CD4-positive, alpha-beta T cell treated with Interleukin-15 for 4 hours (primary cell): Measurements from ENCODE around the gene NFATC2.

Source experiments
- DNase-seq: peaks from one replicate; pipeline ENCODE4 v3.0.0-alpha.2; 2020; ENCODE audit warnings: low spot score

NFATC2 gene

DNA sequence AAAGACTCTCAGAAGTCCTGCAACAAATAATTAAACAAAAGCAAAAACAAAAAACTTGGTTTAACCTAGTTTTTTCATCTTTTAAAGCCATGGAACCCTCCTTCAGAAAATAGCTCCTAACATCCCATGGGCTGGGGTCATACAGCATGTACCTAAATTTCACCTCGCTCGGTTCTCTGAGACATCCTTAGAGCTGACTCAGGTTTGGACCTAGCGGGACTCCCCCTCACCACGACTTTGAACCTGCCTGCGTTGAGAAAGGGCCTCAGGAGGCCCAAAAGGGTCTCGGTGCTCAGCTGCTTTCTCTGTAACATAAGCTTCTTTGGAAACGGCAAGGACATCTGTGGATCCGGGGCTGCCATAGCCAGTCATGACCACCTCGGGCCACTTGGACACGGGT, 112.8 kb downstream of the NFATC2 start:
- no peak for DNase-seq

- no peak for DNase-seq
Measured at GRCh38 chr20:51429144-51429482, 113.4 kb downstream of the NFATC2 start.

DNA sequence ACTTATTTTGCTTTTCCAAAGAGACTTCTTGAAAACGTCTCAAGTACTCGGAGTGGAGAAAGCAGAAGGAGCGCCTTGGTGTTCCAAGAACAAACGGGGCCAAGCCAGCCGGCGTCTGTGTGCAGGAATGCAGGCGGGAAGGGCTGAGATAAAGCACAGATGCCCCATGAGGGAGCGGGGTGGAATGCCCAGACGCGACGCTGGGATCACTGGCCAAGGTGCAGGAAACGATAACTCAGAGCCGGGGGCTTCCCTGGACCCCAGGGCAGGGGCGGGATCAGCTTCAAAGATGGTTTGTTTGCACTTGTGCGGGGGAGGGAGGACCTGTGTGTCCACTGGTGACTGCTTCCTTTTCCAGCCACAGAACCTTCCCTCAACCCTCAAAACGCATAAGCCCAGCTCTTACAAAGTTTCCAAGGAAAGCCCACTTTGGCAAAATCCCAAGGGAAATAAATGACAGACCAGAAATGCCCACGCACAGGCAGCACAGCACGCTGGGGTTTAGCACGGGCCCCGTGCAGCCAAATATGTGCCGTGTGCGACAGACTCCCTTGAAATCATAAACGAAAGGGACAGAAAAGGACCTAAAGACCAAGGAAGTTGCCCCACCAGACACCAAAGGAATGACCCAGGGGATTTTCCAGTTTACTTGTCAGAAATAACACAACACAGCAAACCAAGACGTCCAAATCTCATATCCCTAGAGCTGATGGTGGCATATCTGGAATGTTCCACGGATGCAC, 113.9 kb downstream of the NFATC2 start:
- no peak for DNase-seq

DNA sequence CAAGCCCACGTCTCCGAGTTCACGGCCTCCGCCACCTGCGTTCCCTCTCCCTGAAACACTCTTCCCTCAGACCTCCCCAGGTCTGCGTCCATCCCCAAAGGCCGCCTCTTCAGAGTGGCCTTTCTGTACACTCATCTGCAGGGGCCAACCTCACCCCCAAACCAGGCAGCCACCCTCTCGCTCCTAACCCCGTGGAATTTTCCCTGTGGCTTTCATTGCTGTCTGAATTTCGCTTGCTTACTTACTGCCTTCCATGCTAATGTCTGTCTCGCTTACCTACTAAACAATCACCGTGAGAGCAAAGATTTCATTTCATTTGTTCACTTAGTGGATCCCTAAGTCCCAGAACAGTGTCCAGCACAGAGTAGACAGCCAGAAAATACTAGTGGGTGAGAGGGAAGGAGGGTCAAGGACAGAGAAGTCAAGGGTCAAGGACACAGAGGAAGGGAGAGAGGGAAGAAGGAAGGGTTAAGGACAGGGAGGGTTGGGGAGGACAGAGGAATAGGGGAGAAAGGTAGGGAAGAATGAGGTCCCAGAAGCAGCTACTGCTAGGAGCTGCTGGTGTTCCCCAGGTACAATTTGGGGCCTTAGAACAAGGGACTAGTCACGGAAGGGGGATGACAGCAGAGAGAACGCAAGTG, 114.7 kb downstream of the NFATC2 start:
- DNase-seq, result no peak

DNA sequence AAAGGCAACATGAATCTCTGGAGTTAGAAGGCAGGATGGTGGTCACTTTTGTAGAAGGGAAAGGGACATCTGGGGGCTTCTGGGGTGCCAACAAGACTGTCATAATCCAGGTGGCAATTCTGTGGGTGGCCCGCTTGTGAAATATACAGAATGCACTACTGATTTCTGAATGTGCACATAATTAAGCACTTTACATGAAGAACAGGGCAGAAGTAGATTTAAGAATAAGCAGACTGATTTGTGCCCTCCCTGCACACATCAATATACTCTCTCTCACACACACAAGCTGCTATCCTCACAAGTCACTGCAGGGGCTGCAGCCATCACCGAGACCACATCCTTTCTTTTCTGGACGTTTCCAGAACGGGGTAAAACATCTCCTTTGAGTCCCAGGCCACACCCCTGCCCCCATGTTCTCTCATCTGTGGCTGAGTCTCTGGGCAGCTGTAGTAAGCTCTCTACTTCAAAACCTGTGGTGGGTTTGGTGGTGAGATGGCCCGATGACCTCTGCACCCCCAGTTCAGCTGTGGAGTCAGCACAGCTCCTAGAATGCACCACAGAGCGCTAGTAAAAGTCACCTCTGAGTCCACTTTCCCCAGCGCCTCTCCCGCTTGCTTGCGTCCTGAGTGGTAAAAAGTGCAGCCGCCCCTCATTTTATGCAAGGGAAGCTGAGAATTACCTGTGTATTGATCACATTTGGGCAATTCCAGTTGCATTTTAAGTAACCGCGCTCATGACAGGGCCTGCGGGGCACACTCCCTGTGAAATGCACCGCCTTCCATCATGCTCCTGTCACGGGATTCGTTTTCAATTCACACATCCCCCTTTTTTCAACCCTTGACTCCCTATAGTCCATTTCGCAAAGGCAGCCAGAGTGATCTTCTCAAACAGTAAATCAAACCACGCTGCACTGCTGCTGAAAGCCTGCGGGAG, 115.5 kb downstream of the NFATC2 start:
- no peak for DNase-seq

GRCh38 chr20:51425347-51426106, 117.0 kb downstream of the NFATC2 start:
- no peak for DNase-seq

- DNase-seq, result no peak
Measured at GRCh38 chr20:51424270-51425117, 118.0 kb downstream of the NFATC2 start.

DNA sequence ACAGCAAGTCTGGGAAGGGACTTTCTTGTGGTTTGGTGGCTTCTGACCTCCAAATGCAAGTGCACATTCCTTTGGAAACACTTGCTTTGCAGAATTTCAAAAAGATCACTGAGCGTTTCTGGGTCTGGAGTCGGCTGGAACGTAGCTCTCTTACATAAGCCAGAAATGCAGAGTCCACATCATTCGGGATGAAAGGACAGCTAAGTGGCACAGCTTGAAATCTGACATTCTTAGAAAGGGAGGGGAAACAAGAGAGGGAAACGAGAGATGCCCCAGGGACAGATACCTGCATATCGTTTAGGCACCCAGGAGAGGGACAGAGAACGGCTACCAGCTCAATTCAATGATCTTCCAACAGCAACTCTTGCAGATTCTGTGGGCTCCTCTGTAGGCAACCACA, 118.7 kb downstream of the NFATC2 start:
- no peak for DNase-seq

DNA sequence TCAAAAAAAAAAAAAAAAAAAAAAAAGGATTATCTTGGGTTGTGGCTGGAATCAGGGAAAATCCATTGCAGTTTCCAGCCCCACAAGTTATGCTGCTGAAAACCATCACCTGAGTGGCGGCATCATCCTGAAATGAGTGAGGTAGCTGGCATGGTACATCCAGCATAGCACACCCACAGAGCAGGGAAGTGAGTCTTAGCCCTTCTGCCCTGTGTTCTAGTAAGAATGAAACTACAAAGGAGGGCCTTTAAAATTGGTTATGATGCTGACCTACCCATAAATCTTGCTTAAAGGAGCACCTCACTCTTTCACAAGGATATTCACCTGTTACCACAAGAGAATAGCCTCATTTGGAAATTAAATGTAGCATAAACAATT, 119.2 kb downstream of the NFATC2 start:
- no peak for DNase-seq

DNA sequence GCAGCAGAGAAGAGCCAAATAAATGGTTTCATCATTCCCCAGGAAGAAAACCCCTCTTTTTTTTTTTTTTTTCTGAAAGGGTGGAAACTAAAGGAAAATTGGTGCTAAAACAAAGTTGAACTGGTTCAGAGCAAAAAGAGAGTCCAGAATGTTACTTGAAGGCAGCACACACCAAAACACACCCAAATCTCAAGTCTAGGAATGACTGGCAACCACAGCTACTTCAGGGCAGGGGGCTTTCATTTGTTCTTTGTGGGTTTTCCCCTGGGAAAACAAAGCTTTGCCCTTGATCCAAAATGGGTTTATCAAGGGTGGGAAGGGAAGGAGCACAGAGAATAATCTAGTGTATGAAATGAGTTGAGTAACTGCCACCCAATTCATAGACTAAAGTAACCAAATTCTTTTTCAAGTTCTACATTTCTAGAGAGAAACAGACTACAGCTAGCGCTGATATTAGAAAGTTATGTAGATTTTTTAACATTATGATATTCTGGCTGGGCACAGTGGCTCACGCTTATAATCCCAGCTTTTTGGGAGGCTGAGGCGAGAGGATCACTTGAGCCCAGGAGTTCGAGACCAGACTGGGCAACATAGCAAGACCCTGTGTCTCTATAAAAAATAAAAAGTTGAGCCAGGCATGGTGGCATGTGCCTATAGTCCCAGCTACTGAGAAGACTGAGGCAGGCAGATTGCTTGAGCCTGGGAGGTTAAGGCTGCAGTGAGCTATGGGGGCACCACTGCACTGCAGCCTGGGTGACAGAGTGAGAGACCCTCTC, 119.8 kb downstream of the NFATC2 start:
- DNase-seq, result no peak

DNA sequence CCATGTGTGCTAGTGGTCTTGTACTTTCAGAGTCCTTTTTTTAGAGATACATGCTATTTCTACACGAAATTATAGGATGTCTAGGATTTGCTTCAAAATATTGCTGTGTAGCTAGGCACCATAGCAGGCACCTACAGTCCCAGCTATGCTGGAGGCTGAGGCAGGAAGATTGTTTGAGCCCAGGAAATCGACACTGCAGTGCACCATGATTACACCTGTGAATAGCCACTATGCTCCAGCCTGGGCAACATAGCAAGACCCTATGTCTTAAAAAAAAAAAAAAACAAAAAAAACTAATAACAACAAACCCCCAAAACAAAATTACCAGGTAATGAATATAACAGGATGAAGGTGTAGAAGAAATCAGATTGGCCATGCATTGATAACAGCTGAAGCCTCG, 121.7 kb downstream of the NFATC2 start:
- no peak for DNase-seq

GRCh38 chr20:51420111-51420510, 122.4 kb downstream of the NFATC2 start:
- DNase-seq, result peak; percentile 31

- no peak for DNase-seq
Measured at GRCh38 chr20:51419646-51420045, 122.9 kb downstream of the NFATC2 start.

DNA sequence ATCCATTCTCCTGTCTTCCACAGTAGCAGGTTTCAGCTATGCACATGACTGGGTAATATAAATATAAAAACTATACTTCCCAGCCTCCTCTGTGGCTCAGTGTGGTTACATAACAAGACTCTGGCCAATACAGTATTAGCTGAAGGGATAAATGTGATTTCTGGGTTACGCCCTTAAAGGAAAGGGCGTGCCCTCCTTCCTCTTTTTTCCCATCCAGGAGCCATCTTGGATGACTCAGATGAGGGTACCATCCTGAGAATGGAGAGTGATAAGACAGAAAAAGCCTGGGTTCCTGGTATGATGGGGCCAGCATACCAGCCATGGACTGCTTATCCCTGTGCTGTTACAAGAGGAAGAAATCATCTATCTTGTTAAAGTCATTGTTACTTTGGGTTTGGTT, 123.3 kb downstream of the NFATC2 start:
- no peak for DNase-seq

GRCh38 chr20:51418137-51418529, 124.4 kb downstream of the NFATC2 start:
- no peak for DNase-seq

DNA sequence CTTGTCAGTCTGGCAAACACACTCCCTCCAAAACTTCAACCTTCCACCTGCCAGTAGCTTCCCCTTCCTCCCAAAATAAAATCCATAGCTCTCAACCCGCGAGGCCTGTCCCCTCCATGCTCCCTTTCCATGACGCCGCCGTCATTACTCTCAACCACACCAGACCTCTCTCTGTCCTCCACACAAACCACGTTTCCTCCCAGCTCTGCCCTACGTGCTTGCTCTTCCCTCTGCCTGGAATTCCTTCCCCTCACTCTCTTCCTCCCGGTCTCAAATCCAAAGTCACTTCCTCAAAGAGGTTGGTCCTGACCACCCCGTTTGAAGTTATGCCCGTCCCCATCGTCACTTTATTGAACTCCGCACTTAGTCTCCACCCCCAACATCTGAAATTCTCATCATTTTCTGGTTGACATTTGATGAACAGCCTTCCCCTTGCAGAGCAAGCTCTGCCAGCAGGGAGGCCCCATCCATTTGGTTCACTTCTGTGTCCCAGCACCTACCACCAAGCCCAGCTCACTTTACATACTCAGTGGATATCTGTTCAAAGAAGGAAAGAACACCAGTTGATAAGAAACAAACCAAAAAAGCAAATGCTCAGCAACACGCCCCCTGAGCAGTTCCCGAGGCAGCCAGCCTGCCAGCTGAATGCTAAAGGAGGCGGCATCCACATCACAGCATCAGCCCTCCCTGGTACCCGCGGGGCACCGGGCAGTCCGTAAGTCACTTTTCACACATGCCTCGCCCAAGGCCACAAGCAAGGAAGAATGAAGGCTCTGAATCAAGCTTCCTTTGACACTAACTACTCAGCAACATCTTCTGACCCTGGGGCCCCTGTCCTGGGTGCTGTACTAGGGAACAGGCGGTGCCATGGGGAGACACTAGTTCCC, 125.0 kb downstream of the NFATC2 start:
- peak; percentile 58 for DNase-seq

DNA sequence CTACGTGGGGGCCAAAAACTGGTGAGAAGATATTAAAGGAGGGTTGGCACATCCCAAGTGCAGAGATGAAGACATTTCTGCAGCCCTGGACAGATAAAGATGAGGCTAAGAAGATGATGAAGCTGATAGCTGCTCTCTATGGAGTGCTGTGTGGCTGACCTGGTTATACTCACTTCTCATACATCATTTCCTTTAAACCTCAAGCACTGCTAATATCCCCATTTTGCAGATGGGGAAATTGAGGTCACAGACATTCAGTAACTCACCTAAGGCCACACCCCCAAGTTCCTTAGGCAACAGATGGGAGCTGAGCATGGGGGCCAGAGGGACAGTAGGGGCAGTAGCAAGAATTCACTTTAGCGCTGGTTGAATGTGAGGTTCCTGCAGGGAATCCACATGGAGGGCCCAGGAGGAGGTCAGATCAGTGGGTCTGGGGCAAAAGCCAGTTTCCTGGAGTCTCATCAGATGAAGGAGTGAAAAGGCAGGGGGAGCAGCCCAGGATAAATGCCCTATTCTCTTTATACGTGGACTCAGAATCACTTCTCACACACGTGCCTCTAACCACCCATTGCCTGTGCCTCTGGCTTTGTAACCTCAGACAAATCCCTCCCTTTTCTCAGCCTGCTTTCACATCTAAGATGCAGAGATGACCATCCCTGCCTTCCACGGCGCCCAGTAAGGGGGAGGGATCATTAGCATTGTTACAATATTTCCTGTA, 125.8 kb downstream of the NFATC2 start:
- DNase-seq, result no peak

DNA sequence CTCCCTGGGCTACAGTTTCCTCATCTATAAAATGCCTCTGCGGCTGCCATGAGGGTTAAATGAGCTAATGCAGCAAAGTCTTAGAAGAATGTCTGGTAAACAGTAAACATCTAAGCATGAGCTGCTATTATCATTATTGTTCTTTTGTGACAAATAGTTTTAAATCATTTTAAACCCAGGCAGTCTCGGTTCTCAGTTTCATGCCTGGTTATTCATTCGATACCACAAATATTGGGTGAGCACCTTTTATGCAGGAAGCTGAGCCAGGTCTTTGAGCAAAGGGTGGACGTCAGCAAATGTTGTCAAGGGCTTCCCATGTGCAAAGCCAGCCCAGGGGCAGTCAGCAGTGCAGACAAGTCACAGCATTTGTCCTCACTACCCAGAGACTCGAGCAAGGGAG, 128.7 kb downstream of the NFATC2 start:
- peak; percentile 38 for DNase-seq

- no peak for DNase-seq
Measured at GRCh38 chr20:51412951-51413481, 129.5 kb downstream of the NFATC2 start.
